HG03460 (cell line): Measurements from ENCODE around the gene RBMX2.

ENCODE experiments used
- ATAC-seq: cut with Tn5 transposase; IDR thresholded peaks from one replicate; pipeline ENCODE4 v1.9.1; 2021; ENCODE audit not compliant: unreplicated experiment

RBMX2 gene

GRCh38 chrX:130444641-130445336 lies 43.0 kb downstream of the RBMX2 start:
- ATAC-seq: no peak

DNA sequence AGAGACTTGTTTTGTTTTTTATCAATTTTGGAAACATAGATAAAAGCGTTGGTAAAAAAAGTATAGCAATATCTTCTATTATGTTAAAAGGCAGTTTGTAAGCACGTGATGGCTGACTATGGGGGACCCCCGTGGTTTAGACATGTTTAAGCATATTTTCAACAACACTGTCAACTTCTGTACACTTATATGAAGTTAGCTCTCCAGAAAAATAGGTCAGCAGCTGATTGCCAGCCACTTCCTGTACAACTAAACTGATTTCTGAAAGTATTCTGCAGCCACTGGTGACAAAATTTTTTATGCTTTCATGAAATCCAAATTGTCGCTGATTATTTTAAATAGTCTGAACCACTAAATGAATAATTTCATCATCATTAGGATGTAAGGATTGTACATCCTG lies 45.2 kb downstream of the RBMX2 start:
- no peak for ATAC-seq
